H1 (cell line): ENCODE measurements around the gene APBA2. TPM values are rescaled to one million over a fixed set of nuclear protein-coding genes. Genes with fewer than 3 reads are reported as not detected.

Experiments
- CTCF ChIA-PET: fragments of 300-600 bp; sonication (Branson Sonifier 250); formaldehyde crosslinking; loops from one replicate; lab custom pipeline; 2021; ENCODE audit not compliant: partially characterized antibody; lab: Charles Lee
- POLR2A ChIA-PET: fragments of 300-600 bp; sonication (Branson Sonifier 250); formaldehyde crosslinking; loops from one replicate; lab custom pipeline; 2021; ENCODE audit warnings: inconsistent platforms; ENCODE audit not compliant: partially characterized antibody; lab: Charles Lee
- DNase-seq, 2 experiments: peaks; one replicate each; pipeline versions ENCODE4 v3.0.0 to v3.0.0-alpha.2; 2010 to 2022; ENCODE audit warnings: low spot score in 2 of 2, low read depth in 1 of 2, mixed read lengths in 1 of 2
- FAIRE-seq: peaks from 2 replicates; lab custom pipeline; 2011; peaks lifted over from hg19 to GRCh38; lab: Jason Lieb, UNC
- H2AFZ ChIP-seq: 2 replicates; pipeline ENCODE4 v1.8.1; 2012; ENCODE audit warnings: low read length, inconsistent platforms
- H2AK5ac ChIP-seq: 2 replicates; pipeline ENCODE4 v1.6.1; 2013; ENCODE audit warnings: low read depth, low read length
- H2BK120ac ChIP-seq: replicated peaks from 2 replicates; pipeline ENCODE3; 2013; ENCODE audit warnings: low read depth, low read length, inconsistent platforms
- H2BK12ac ChIP-seq: 2 replicates; pipeline ENCODE4 v1.6.1; 2013; ENCODE audit warnings: low read depth, low read length
- H2BK15ac ChIP-seq: 2 replicates; pipeline ENCODE4 v1.6.1; 2013; ENCODE audit warnings: low read length
- H2BK20ac ChIP-seq: 2 replicates; pipeline ENCODE4 v1.6.1; 2013; ENCODE audit warnings: low read length
- H2BK5ac ChIP-seq: 2 replicates; pipeline ENCODE4 v1.6.1; 2013; ENCODE audit warnings: low read depth, low read length
- H3K14ac ChIP-seq: 2 replicates; pipeline ENCODE4 v1.6.1; 2013; ENCODE audit warnings: inconsistent platforms; ENCODE audit not compliant: insufficient read length
- H3K18ac ChIP-seq: 2 replicates; pipeline ENCODE4 v1.6.1; 2013; ENCODE audit warnings: low read length; ENCODE audit errors: extremely low read depth
- H3K23ac ChIP-seq: 2 replicates; pipeline ENCODE4 v1.6.1; 2013; ENCODE audit warnings: inconsistent platforms; ENCODE audit not compliant: insufficient read length
- H3K23me2 ChIP-seq: 2 replicates; pipeline ENCODE4 v1.6.1; 2013; ENCODE audit warnings: low read depth, low read length
- H3K27ac ChIP-seq: 2 replicates; pipeline ENCODE4 v1.6.1; 2011; ENCODE audit warnings: low read depth, low read length, inconsistent platforms
- H3K27me3 ChIP-seq, 4 experiments: replicated peaks in 1 of 4; 1 replicate in 1 of 4; 2 replicates in 3 of 4; pipeline versions ENCODE4 v1.6.1 to v1.8.1; 2011 to 2013; ENCODE audit warnings: low read length in 3 of 4, mild to moderate bottlenecking in 3 of 4, inconsistent platforms in 2 of 4, mixed read lengths in 2 of 4, moderate library complexity in 1 of 4; ENCODE audit not compliant: control insufficient read depth in 3 of 4, insufficient read depth in 3 of 4; ENCODE audit errors: extremely low read depth in 1 of 4
- H3K36me3 ChIP-seq, 4 experiments: 2 replicates each; pipeline versions ENCODE4 v1.6.1 to v1.8.1; 2011 to 2013; ENCODE audit warnings: mild to moderate bottlenecking in 4 of 4, low read length in 3 of 4, moderate library complexity in 2 of 4, control low read depth in 1 of 4, inconsistent platforms in 1 of 4; ENCODE audit not compliant: insufficient read depth in 4 of 4, control insufficient read depth in 2 of 4
- H3K4ac ChIP-seq: replicated peaks from 2 replicates; pipeline ENCODE3; 2013; ENCODE audit warnings: low read length, low read depth, mixed read lengths, inconsistent platforms; ENCODE audit not compliant: insufficient read length
- H3K4me1 ChIP-seq, 4 experiments: replicated peaks in 1 of 4; 1 replicate in 1 of 4; 2 replicates in 3 of 4; pipeline versions ENCODE4 v1.6.1 to v1.8.1; 2011 to 2013; ENCODE audit warnings: low read length in 3 of 4, inconsistent platforms in 2 of 4, mixed read lengths in 1 of 4; ENCODE audit not compliant: insufficient read depth in 4 of 4, control insufficient read depth in 3 of 4
- H3K4me2 ChIP-seq, 2 experiments: 2 replicates each; pipeline versions ENCODE4 v1.6.1 to v1.8.1; 2011 to 2013; ENCODE audit warnings: low read depth in 2 of 2, low read length in 2 of 2, control low read depth in 1 of 2, inconsistent platforms in 1 of 2, mild to moderate bottlenecking in 1 of 2; ENCODE audit not compliant: insufficient read depth in 1 of 2
- H3K4me3 ChIP-seq, 4 experiments: fragments of 200-600, 300-600 bp in 1 of 4; sonication (generic), shearing (Covaris generic), sonication (Bioruptor Twin) in 1 of 4; 2 replicates each; pipeline versions ENCODE4 v1.5.1 to v1.8.1; 2011 to 2016; ENCODE audit warnings: low read length in 4 of 4, low read depth in 3 of 4, control low read depth in 2 of 4, inconsistent platforms in 2 of 4, mild to moderate bottlenecking in 2 of 4, mixed read lengths in 1 of 4, moderate library complexity in 1 of 4; ENCODE audit not compliant: insufficient read depth in 2 of 4; ENCODE audit errors: extremely low read depth in 1 of 4
- H3K56ac ChIP-seq: replicated peaks from 2 replicates; pipeline ENCODE3; 2013; ENCODE audit warnings: low read depth, mild to moderate bottlenecking, mixed read lengths, low read length, inconsistent platforms; ENCODE audit not compliant: insufficient read length
- H3K79me1 ChIP-seq: 2 replicates; pipeline ENCODE4 v1.6.1; 2013; ENCODE audit warnings: low read depth, low read length, control low read depth
- H3K79me2 ChIP-seq, 2 experiments: 2 replicates each; pipeline versions ENCODE4 v1.6.1 to v1.8.1; 2012 to 2013; ENCODE audit warnings: low read length in 2 of 2, mild to moderate bottlenecking in 2 of 2, inconsistent platforms in 1 of 2; ENCODE audit not compliant: insufficient read depth in 2 of 2, control insufficient read depth in 1 of 2
- H3K9ac ChIP-seq, 4 experiments: replicated peaks in 1 of 4; 1 replicate in 1 of 4; 2 replicates in 3 of 4; pipeline versions ENCODE4 v1.6.1 to v1.8.1; 2011 to 2013; ENCODE audit warnings: low read depth in 3 of 4, low read length in 3 of 4, control low read depth in 2 of 4, mild to moderate bottlenecking in 2 of 4, moderate library complexity in 2 of 4, inconsistent platforms in 1 of 4; ENCODE audit errors: extremely low read depth in 1 of 4
- H3K9me3 ChIP-seq, 2 experiments: 2 replicates each; pipeline versions ENCODE4 v1.6.1 to v1.8.1; 2012 to 2013; ENCODE audit warnings: mild to moderate bottlenecking in 2 of 2, moderate library complexity in 2 of 2, control low read depth in 1 of 2, inconsistent platforms in 1 of 2, low read depth in 1 of 2, low read length in 1 of 2, mixed read lengths in 1 of 2; ENCODE audit not compliant: insufficient read depth in 2 of 2
- H4K20me1 ChIP-seq, 2 experiments: replicated peaks in 1 of 2; 2 replicates each; pipeline versions ENCODE3 to v1.8.1; 2011 to 2013; ENCODE audit warnings: inconsistent platforms in 2 of 2, low read length in 2 of 2, mild to moderate bottlenecking in 1 of 2; ENCODE audit not compliant: insufficient read depth in 2 of 2, control insufficient read depth in 1 of 2
- H4K5ac ChIP-seq: 2 replicates; pipeline ENCODE4 v1.6.1; 2013; ENCODE audit warnings: low read length, low read depth, mixed read lengths, inconsistent platforms; ENCODE audit not compliant: insufficient read length
- H4K8ac ChIP-seq: 2 replicates; pipeline ENCODE4 v1.8.0; 2013; ENCODE audit warnings: mild to moderate bottlenecking, moderate library complexity, low read length, inconsistent platforms; ENCODE audit not compliant: insufficient read depth; ENCODE audit errors: extremely low read depth
- H4K91ac ChIP-seq: replicated peaks from 2 replicates; pipeline ENCODE3; 2013; ENCODE audit warnings: low read length, mixed read lengths, inconsistent platforms; ENCODE audit not compliant: insufficient read length
- ASH2L ChIP-seq: fragments of 200-600, 300-600 bp; sonication (generic); IDR thresholded peaks from one replicate; pipeline ENCODE4 v1.7.1; 2017; ENCODE audit warnings: low read length
- BCL11A ChIP-seq, 2 experiments: IDR thresholded peaks; one replicate each; pipeline ENCODE4 v1.6.1; 2011; ENCODE audit warnings: low read depth in 2 of 2, low read length in 2 of 2, mild to moderate bottlenecking in 2 of 2
- CBX5 ChIP-seq: fragments of 300-800, 300-1000 bp; sonication (generic); IDR thresholded peaks from 2 replicates; pipeline ENCODE4 v1.7.1; 2016; ENCODE audit warnings: antibody characterized with exemption, low read length, low read depth
- KDM5A ChIP-seq: fragments of 200-600 bp; IDR thresholded peaks from 2 replicates; pipeline ENCODE4 v1.7.1; 2012; ENCODE audit warnings: mild to moderate bottlenecking, low read length, inconsistent platforms, mixed read lengths
- NANOG ChIP-seq: IDR thresholded peaks from 2 replicates; pipeline ENCODE4 v1.6.1; 2011; ENCODE audit warnings: low read length, low read depth, mild to moderate bottlenecking, inconsistent platforms; ENCODE audit not compliant: insufficient read depth, poor library complexity, severe bottlenecking
- WGBS, 2 experiments: shearing (Covaris generic) in 1 of 2; methylation state at CpG; one replicate each; pipeline versions ENCODE4 v1.1.6 to v1.1.7; 2013 to 2015; ENCODE audit warnings: low lambda C conversion rate in 2 of 2, mixed read lengths in 2 of 2, inconsistent platforms in 1 of 2, low coverage in 1 of 2, missing lambda C conversion rate in 1 of 2; ENCODE audit not compliant: insufficient replicate concordance in 2 of 2, insufficient coverage in 1 of 2, insufficient read length in 1 of 2; ENCODE audit errors: extremely low coverage in 1 of 2, missing lambda C conversion rate in 1 of 2; 5-methylcytosine and 5-hydroxymethylcytosine counted together
- polyA plus RNA-seq, 7 experiments: library from polyadenylated mRNA; depleted of rRNA in 3 of 7; stranded (reverse) in 5 of 7; unstranded in 2 of 7; fragments of >200 nt in 5 of 7; fragments of 200-250 nt in 2 of 7; gene quantifications; 1 replicate in 5 of 7; 2 replicates in 1 of 7; 4 replicates in 1 of 7; pipeline versions ENCODE4 v1.2.1 to v1.2.3, GENCODE V29; 2011 to 2013; ENCODE audit warnings: missing spikeins in 2 of 7, mixed read lengths in 2 of 7
- total RNA-seq: library from RNA; stranded (reverse); fragmentation: NEBNext Ultra II Directional; extraction: Animal tissue kit (Norgen Biotek cat#: 25700); gene quantifications from 2 replicates; pipeline ENCODE4 v1.2.1, GENCODE V29; 2021

The APBA2 gene
- total and polyA plus RNA-seq, 2 of the 8 experiments (the other 6 are each of a cell fraction or from before 2014, with no cell fraction given) = 15.5 to 19.0 TPM

DNA sequence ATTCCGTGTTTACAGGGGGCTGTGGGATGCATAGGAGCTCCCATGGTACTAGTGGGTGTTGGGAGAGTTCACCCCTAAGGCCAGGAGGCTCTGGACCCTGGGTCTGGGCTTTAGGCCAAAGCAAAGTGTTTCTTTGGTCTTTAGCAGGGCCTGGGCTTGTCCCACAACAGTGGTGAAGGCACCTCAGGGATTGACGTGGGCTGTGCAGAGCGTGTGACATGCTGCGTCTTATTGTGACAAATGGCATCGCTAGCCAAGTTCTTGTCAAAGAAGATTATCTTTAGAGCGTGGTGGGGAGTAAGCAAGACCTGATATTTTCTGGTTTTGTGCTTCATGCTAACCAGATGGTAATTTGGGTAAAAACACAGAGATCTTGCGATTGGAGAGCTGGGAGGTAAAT is 170.1 kb downstream of the APBA2 start:
- Histone ChIP-seq H4K5ac (no peak overlapping the region), H2BK120ac (peak overlapping the region; percentile 68), H2BK20ac (peak overlapping the region; percentile 38), H3K4me2 (no peak overlapping the region; a peak in 1 of 4 replicates), H3K4ac (no peak overlapping the region), H4K91ac (peak overlapping the region; percentile 34), H2AFZ (no peak overlapping the region), H3K27me3 (no peaks in the 10 kb centered on the region), H3K79me2 (no peaks in the 10 kb centered on the region), H3K23me2 (no peaks in the 10 kb centered on the region; the same call in 1 of the 2 replicates), H3K79me1 (no peaks in the 10 kb centered on the region), H3K36me3 (no peaks in the 10 kb centered on the region), H3K14ac (no peak overlapping the region), H2BK5ac (no peak overlapping the region), H3K23ac (no peak overlapping the region), H3K56ac (no peak overlapping the region), H3K18ac (peak overlapping the region; percentile 62; the same call in 1 of the 2 replicates), H2AK5ac (peak overlapping the region; percentile 82), H2BK12ac (peak overlapping the region; percentile 97), H4K8ac (no peak overlapping the region), H3K4me3 (no peak overlapping the region), H3K9me3 (peaks cover 4 to 12% of the 10 kb centered on the region in 2 experiments; a peak in 3 of 4 replicates), H2BK15ac (0 out of 2 replicates have a peak overlapping the region, but pooled peaks have one; percentile 12), H3K27ac (no peak overlapping the region), H3K9ac (no peak overlapping the region), H3K4me1 (peaks cover 7 to 18% (median 13%) of the 10 kb centered on the region in 4 experiments; a peak in 5 of 7 replicates), H4K20me1 (no peaks in the 10 kb centered on the region)
- DNase-seq = no peak
- TF ChIP-seq ASH2L (no peak), CBX5 (no peak), NANOG (no peak), BCL11A (IDR thresholded peaks at IDR 0.05; ENCODE audit: low read depth in 2 of 2, low read length in 2 of 2) (no peak), KDM5A (no peak)
- WGBS, 2 experiments = 91% methylated on average over 7 of the region's 7 CpGs; no CpG with 5 or more reads in 1 of the 2 experiments
- CTCF ChIA-PET = interaction anchor here (0.9 to 1.4 kb wide), 2 partner anchors 35 to 48 kb away, joined by 3 to 4 read pairs; no protein-coding TSS in a partner anchor
- POLR2A ChIA-PET = interaction anchor here (0.6 kb wide), 1 partner anchor 9 kb away, joined by 3 read pairs; no protein-coding TSS in a partner anchor
- no peak for FAIRE-seq
